ENCODE data around the gene TPSG1. TPM values are rescaled to one million over a fixed set of nuclear protein-coding genes. Genes with fewer than 3 reads are reported as not detected.

TPSG1 gene
- total RNA-seq, 1 experiment from 2014 or later: not detected

DNA sequence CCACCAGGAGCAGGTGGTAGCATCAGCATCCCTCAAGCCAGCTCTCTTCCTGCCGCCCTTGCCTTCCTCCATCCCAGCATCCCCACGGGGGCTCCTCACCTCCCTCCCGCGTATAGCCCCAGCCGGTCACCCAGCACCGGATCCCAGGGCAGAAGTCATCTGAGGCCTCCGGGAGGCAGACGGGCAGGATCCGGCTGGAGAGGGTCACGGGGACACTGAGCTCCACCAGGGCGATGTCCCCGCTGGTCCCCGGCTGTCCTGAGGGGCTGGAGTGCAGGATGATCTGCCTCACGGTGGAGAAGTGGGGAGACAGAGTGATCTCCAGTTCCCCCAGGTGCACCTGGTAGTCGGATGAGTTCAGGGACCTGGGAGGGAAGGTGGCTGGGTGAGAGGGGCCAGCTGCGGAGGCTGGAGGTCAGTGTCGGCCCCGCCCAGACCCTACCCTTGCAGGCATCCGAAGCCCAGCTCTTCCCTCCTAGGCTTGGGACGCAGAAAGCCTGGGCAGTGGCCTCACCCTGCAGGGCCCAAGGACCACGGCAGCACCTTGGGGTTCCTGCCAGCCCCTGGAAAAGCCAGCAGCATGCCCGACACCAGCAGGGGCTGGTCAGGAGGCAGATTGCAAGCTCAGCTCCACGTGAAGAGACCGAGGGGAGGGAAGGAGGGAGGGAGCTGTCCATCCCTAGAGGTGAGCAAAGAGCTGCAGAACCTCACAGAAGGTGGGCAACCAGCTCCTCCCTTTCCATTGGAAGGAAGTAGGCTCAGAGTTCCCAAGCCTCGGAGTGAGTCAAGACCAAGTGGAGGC lies 2.3 kb downstream of the TPSG1 start:
- CTCF ChIA-PET: no interaction called here
- no peaks in the 10 kb centered on the region for H3K9me3 ChIP-seq (ENCODE audit: control insufficient read depth in 1 of 2, insufficient read depth in 1 of 2, low read depth in 1 of 2, low read length in 2 of 2)
- POLR2A ChIA-PET: no interaction called here
- no peaks in the 10 kb centered on the region for H3K4me1 ChIP-seq (ENCODE audit: control insufficient read depth in 1 of 2, insufficient read depth in 2 of 2, low read length in 2 of 2)
- no peak overlapping the region for H3K27ac ChIP-seq (ENCODE audit: low read depth, low read length)
- intact Hi-C loops (cut with micrococcal nuclease): no loop called here
- H3K4me2 ChIP-seq (ENCODE audit: low read length): no peak overlapping the region
- no peaks in the 10 kb centered on the region; a peak in 1 of 4 replicates for H3K36me3 ChIP-seq (ENCODE audit: control insufficient read depth in 1 of 2, insufficient read depth in 2 of 2, low read length in 2 of 2)
- H2AFZ ChIP-seq (ENCODE audit: low read depth, low read length, poor library complexity, severe bottlenecking): no peak overlapping the region
- H3K4me3 ChIP-seq (replicated peaks in 1 of 2; ENCODE audit: low read depth in 1 of 2, low read length in 2 of 2): no peak overlapping the region
- BruUV-seq (replicated peaks): no TSS peak
- RAD21 ChIA-PET (ENCODE audit: low non-redundant PET in 1 of 2, low total read pairs in 2 of 2, uncharacterized antibody in 2 of 2, unreplicated experiment in 2 of 2): interaction anchor here in 1 of 2 experiments (0.6 kb wide), 1 partner anchor 144 kb away, joined by 3 read pairs; no protein-coding TSS in a partner anchor
- no peak for TF ChIP-seq RAD21 (IDR thresholded peaks at IDR 0.05; ENCODE audit: low read depth)
- TF ChIP-seq CBX3 (IDR thresholded peaks at IDR 0.05; ENCODE audit: low read depth): no peak
- TF ChIP-seq ZFX (IDR thresholded peaks at IDR 0.05): no peak
- TF ChIP-seq, protein P1, sequence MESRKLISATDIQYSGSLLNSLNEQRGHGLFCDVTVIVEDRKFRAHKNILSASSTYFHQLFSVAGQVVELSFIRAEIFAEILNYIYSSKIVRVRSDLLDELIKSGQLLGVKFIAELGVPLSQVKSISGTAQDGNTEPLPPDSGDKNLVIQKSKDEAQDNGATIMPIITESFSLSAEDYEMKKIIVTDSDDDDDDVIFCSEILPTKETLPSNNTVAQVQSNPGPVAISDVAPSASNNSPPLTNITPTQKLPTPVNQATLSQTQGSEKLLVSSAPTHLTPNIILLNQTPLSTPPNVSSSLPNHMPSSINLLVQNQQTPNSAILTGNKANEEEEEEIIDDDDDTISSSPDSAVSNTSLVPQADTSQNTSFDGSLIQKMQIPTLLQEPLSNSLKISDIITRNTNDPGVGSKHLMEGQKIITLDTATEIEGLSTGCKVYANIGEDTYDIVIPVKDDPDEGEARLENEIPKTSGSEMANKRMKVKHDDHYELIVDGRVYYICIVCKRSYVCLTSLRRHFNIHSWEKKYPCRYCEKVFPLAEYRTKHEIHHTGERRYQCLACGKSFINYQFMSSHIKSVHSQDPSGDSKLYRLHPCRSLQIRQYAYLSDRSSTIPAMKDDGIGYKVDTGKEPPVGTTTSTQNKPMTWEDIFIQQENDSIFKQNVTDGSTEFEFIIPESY (IDR thresholded peaks at IDR 0.05; ENCODE audit: extremely low read depth, insufficient replicate concordance, low read length): no peak
- TF ChIP-seq, protein P2, sequence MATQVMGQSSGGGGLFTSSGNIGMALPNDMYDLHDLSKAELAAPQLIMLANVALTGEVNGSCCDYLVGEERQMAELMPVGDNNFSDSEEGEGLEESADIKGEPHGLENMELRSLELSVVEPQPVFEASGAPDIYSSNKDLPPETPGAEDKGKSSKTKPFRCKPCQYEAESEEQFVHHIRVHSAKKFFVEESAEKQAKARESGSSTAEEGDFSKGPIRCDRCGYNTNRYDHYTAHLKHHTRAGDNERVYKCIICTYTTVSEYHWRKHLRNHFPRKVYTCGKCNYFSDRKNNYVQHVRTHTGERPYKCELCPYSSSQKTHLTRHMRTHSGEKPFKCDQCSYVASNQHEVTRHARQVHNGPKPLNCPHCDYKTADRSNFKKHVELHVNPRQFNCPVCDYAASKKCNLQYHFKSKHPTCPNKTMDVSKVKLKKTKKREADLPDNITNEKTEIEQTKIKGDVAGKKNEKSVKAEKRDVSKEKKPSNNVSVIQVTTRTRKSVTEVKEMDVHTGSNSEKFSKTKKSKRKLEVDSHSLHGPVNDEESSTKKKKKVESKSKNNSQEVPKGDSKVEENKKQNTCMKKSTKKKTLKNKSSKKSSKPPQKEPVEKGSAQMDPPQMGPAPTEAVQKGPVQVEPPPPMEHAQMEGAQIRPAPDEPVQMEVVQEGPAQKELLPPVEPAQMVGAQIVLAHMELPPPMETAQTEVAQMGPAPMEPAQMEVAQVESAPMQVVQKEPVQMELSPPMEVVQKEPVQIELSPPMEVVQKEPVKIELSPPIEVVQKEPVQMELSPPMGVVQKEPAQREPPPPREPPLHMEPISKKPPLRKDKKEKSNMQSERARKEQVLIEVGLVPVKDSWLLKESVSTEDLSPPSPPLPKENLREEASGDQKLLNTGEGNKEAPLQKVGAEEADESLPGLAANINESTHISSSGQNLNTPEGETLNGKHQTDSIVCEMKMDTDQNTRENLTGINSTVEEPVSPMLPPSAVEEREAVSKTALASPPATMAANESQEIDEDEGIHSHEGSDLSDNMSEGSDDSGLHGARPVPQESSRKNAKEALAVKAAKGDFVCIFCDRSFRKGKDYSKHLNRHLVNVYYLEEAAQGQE (IDR thresholded peaks at IDR 0.05; ENCODE audit: low read depth): no peak
- no peak for TF ChIP-seq FOSL1 (IDR thresholded peaks at IDR 0.05; ENCODE audit: low read depth)
- TF ChIP-seq CEBPB (IDR thresholded peaks at IDR 0.05; ENCODE audit: low read depth): no peak
- TF ChIP-seq ZNF274 (IDR thresholded peaks at IDR 0.05; ENCODE audit: low read depth, low read length): no peak
- no peak for TF ChIP-seq SIN3A (IDR thresholded peaks at IDR 0.05; ENCODE audit: low read depth)
- no peak for TF ChIP-seq TCF7L2 (IDR thresholded peaks at IDR 0.05; ENCODE audit: borderline replicate concordance, extremely low read depth, insufficient read depth, insufficient read length)
- TF ChIP-seq ELF1 (IDR thresholded peaks at IDR 0.05; ENCODE audit: borderline replicate concordance, low read depth): no peak
- no peak for TF ChIP-seq SP1 (IDR thresholded peaks at IDR 0.05; ENCODE audit: low read depth)
- TF ChIP-seq POLR2AphosphoS5 (IDR thresholded peaks at IDR 0.05; ENCODE audit: low read depth, low read length): no peak
- ATAC-seq: no peak
- no peaks in the 10 kb centered on the region for H3K79me2 ChIP-seq (ENCODE audit: insufficient read depth, low read length)
- no peaks in the 10 kb centered on the region for H4K20me1 ChIP-seq (ENCODE audit: insufficient read depth)
- H3K9me2 ChIP-seq (ENCODE audit: insufficient read depth): no peaks in the 10 kb centered on the region
- H3K9ac ChIP-seq (ENCODE audit: low read length): no peak overlapping the region
- DNase-seq (ENCODE audit: low read depth, low spot score): no peak
- H3K27me3 ChIP-seq (ENCODE audit: insufficient read depth, low read length): no peaks in the 10 kb centered on the region
